OCI-LY1 (cell line): ENCODE measurements around the gene BUD31.

Experiments
- CTCF ChIP-seq: fragments of 200-600 bp; sonication (generic), shearing (Covaris generic); IDR thresholded peaks from 2 replicates; pipeline ENCODE4 v1.5.1; 2017; ENCODE audit warnings: mild to moderate bottlenecking, antibody characterized with exemption, low read length, moderate library complexity, mixed read lengths
- EZH2 ChIP-seq: fragments of 200-600 bp; sonication (generic), shearing (Covaris generic); IDR thresholded peaks from 2 replicates; pipeline ENCODE4 v1.8.0; 2017; ENCODE audit warnings: borderline replicate concordance, mixed run types, mild to moderate bottlenecking, antibody characterized with exemption, low read length, moderate library complexity, mixed read lengths

GRCh38 chr7:99407872-99408378 lies 844 bp upstream of the BUD31 start:
- no peak for TF ChIP-seq CTCF
- TF ChIP-seq EZH2 = no peak
